Activated naive CD8-positive, alpha-beta T cell treated with anti-CD3 and anti-CD28 coated beads, Interleukin-2, amount 50 U/mL, for 24 hours (primary cell): ENCODE measurements around the gene ZCCHC4.
A peak's percentile ranks its signal among the peaks of the same experiment; 100 is the strongest.
"Not testable (repeated sequence)": the region's sequence is repeated elsewhere in the genome, so short reads cannot be mapped to it uniquely, and the experiment has no call there.

Experiments used
- ATAC-seq: fragments of 150-1000 bp; cut with Tn5 transposase; one replicate; pipeline ENCODE4 v1.10.0; 2021
- DNase-seq: peaks from one replicate; pipeline ENCODE4 v3.0.0; 2021
- H3K27ac Mint-ChIP-seq: one replicate; pipeline ENCODE4 v1.8.0; 2021; ENCODE audit warnings: mild to moderate bottlenecking, mixed read lengths
- H3K27me3 Mint-ChIP-seq: one replicate; pipeline ENCODE4 v1.8.0; 2021; ENCODE audit warnings: mixed read lengths
- H3K36me3 Mint-ChIP-seq: one replicate; pipeline ENCODE4 v1.8.0; 2021; ENCODE audit warnings: low read depth, mixed read lengths
- H3K4me1 Mint-ChIP-seq: one replicate; pipeline ENCODE4 v1.8.0; 2021; ENCODE audit warnings: mixed read lengths
- H3K4me3 Mint-ChIP-seq: one replicate; pipeline ENCODE4 v1.8.0; 2021; ENCODE audit warnings: mild to moderate bottlenecking, moderate library complexity, mixed read lengths
- H3K9me3 Mint-ChIP-seq: one replicate; pipeline ENCODE4 v1.8.0; 2021; ENCODE audit warnings: mixed read lengths

The ZCCHC4 gene

GRCh38 chr4:25346913-25347312 is 34.3 kb downstream of the ZCCHC4 start:
- H3K27me3 Mint-ChIP-seq, result no peaks in the 10 kb centered on the region
- DNase-seq (no peak), ATAC-seq (peak; percentile 93)
- H3K27ac Mint-ChIP-seq, result peak overlapping the region; percentile 36
- H3K4me1 Mint-ChIP-seq, result peaks cover 12% of the 10 kb centered on the region
- H3K9me3 Mint-ChIP-seq, result no peaks in the 10 kb centered on the region
- H3K4me3 Mint-ChIP-seq, result no peak overlapping the region
- H3K36me3 Mint-ChIP-seq, result peaks cover 12% of the 10 kb centered on the region

GRCh38 chr4:25347473-25347872 is 34.9 kb downstream of the ZCCHC4 start:
- Mint-ChIP-seq H3K27ac (no peak overlapping the region), H3K4me1 (peaks cover 12% of the 10 kb centered on the region), H3K36me3 (peaks cover 12% of the 10 kb centered on the region), H3K4me3 (no peak overlapping the region), H3K27me3 (no peaks in the 10 kb centered on the region), H3K9me3 (no peaks in the 10 kb centered on the region)
- ATAC-seq (no peak), DNase-seq (no peak)

- no peaks in the 10 kb centered on the region for H3K9me3 Mint-ChIP-seq
- H3K27me3 Mint-ChIP-seq, result no peaks in the 10 kb centered on the region
- H3K36me3 Mint-ChIP-seq, result peaks cover 10% of the 10 kb centered on the region
- no peak overlapping the region for H3K4me3 Mint-ChIP-seq
- no peak overlapping the region for H3K27ac Mint-ChIP-seq
- H3K4me1 Mint-ChIP-seq, result peaks cover 12% of the 10 kb centered on the region
- ATAC-seq (no peak), DNase-seq (no peak)
Observed at GRCh38 chr4:25347971-25348370, 35.4 kb downstream of the ZCCHC4 start.

- H3K9me3 Mint-ChIP-seq, result no peaks in the 10 kb centered on the region
- ATAC-seq, result no peak
- H3K27ac Mint-ChIP-seq, result no peak overlapping the region
- peaks cover 11% of the 10 kb centered on the region for H3K4me1 Mint-ChIP-seq
- no peaks in the 10 kb centered on the region for H3K27me3 Mint-ChIP-seq
- no peak overlapping the region for H3K4me3 Mint-ChIP-seq
- DNase-seq, result no peak
- H3K36me3 Mint-ChIP-seq, result peaks cover 12% of the 10 kb centered on the region
Observed at GRCh38 chr4:25350561-25350960, 38.0 kb downstream of the ZCCHC4 start.

GRCh38 chr4:25351777-25352416 is 39.3 kb downstream of the ZCCHC4 start:
- peaks cover 15% of the 10 kb centered on the region for H3K36me3 Mint-ChIP-seq
- DNase-seq (no peak), ATAC-seq (no peak)
- no peak overlapping the region for H3K27ac Mint-ChIP-seq
- no peaks in the 10 kb centered on the region for H3K27me3 Mint-ChIP-seq
- no peak overlapping the region for H3K4me3 Mint-ChIP-seq
- no peaks in the 10 kb centered on the region for H3K9me3 Mint-ChIP-seq
- peaks cover 2% of the 10 kb centered on the region for H3K4me1 Mint-ChIP-seq

- no peak for ATAC-seq
- Mint-ChIP-seq H3K27me3 (no peaks in the 10 kb centered on the region), H3K4me3 (no peak overlapping the region), H3K36me3 (peaks cover 18% of the 10 kb centered on the region), H3K27ac (no peak overlapping the region), H3K9me3 (no peaks in the 10 kb centered on the region), H3K4me1 (no peaks in the 10 kb centered on the region)
- DNase-seq, result no peak
Observed at GRCh38 chr4:25356068-25356467, 43.5 kb downstream of the ZCCHC4 start.

- Mint-ChIP-seq H3K27ac (no peak overlapping the region), H3K27me3 (no peaks in the 10 kb centered on the region), H3K9me3 (no peaks in the 10 kb centered on the region), H3K4me1 (no peaks in the 10 kb centered on the region), H3K4me3 (no peak overlapping the region), H3K36me3 (peaks cover 14% of the 10 kb centered on the region)
- no peak for DNase-seq
- no peak for ATAC-seq
Observed at GRCh38 chr4:25358515-25359275, 46.1 kb downstream of the ZCCHC4 start.

GRCh38 chr4:25361253-25361652 is 48.7 kb downstream of the ZCCHC4 start:
- no peak overlapping the region for H3K4me3 Mint-ChIP-seq
- H3K27me3 Mint-ChIP-seq, result no peaks in the 10 kb centered on the region
- ATAC-seq, result no peak
- H3K27ac Mint-ChIP-seq, result no peak overlapping the region
- H3K9me3 Mint-ChIP-seq, result no peaks in the 10 kb centered on the region
- H3K4me1 Mint-ChIP-seq, result no peaks in the 10 kb centered on the region
- no peak for DNase-seq
- peaks cover 5% of the 10 kb centered on the region for H3K36me3 Mint-ChIP-seq

GRCh38 chr4:25367004-25367621 is 54.5 kb downstream of the ZCCHC4 start:
- no peak for DNase-seq
- no peaks in the 10 kb centered on the region for H3K36me3 Mint-ChIP-seq
- H3K4me1 Mint-ChIP-seq, result no peaks in the 10 kb centered on the region
- no peak overlapping the region for H3K4me3 Mint-ChIP-seq
- H3K27me3 Mint-ChIP-seq, result no peaks in the 10 kb centered on the region
- no peaks in the 10 kb centered on the region for H3K9me3 Mint-ChIP-seq
- no peak for ATAC-seq
- no peak overlapping the region for H3K27ac Mint-ChIP-seq

GRCh38 chr4:25367877-25368276 is 55.3 kb downstream of the ZCCHC4 start:
- Mint-ChIP-seq H3K4me3 (no peak overlapping the region), H3K36me3 (no peaks in the 10 kb centered on the region), H3K27ac (no peak overlapping the region), H3K9me3 (no peaks in the 10 kb centered on the region), H3K27me3 (no peaks in the 10 kb centered on the region), H3K4me1 (no peaks in the 10 kb centered on the region)
- ATAC-seq (no peak), DNase-seq (no peak)

GRCh38 chr4:25368315-25368714 is 55.7 kb downstream of the ZCCHC4 start:
- DNase-seq (no peak), ATAC-seq (no peak)
- no peaks in the 10 kb centered on the region for H3K27me3 Mint-ChIP-seq
- no peak overlapping the region for H3K27ac Mint-ChIP-seq
- no peaks in the 10 kb centered on the region for H3K36me3 Mint-ChIP-seq
- no peaks in the 10 kb centered on the region for H3K9me3 Mint-ChIP-seq
- H3K4me3 Mint-ChIP-seq, result no peak overlapping the region
- no peaks in the 10 kb centered on the region for H3K4me1 Mint-ChIP-seq

GRCh38 chr4:25370242-25370641 is 57.7 kb downstream of the ZCCHC4 start:
- no peaks in the 10 kb centered on the region for H3K27me3 Mint-ChIP-seq
- no peak overlapping the region for H3K27ac Mint-ChIP-seq
- no peaks in the 10 kb centered on the region for H3K36me3 Mint-ChIP-seq
- H3K4me1 Mint-ChIP-seq, result no peaks in the 10 kb centered on the region
- no peaks in the 10 kb centered on the region for H3K9me3 Mint-ChIP-seq
- H3K4me3 Mint-ChIP-seq, result no peak overlapping the region
- ATAC-seq (no peak), DNase-seq (no peak)

GRCh38 chr4:25372549-25372948 is 60.0 kb downstream of the ZCCHC4 start:
- DNase-seq, H3K36me3 Mint-ChIP-seq, H3K4me1 Mint-ChIP-seq, H3K9me3 Mint-ChIP-seq, H3K27me3 Mint-ChIP-seq, H3K4me3 Mint-ChIP-seq, ATAC-seq, H3K27ac Mint-ChIP-seq: not testable (repeated sequence)

- Mint-ChIP-seq H3K27me3 (no peaks in the 10 kb centered on the region), H3K4me1 (peaks cover 8% of the 10 kb centered on the region)
- peak; percentile 99 for ATAC-seq
Observed at GRCh38 chr4:25376754-25377571, 64.4 kb downstream of the ZCCHC4 start, which contains the start of gene ANAPC4. TSS of gene ANAPC4 (plus strand) at chr4:25377263. CDS start at chr4:25377428, 165 bp downstream.

More at GRCh38 chr4:25376754-25377571, 64.4 kb downstream of the ZCCHC4 start, which contains the start of gene ANAPC4:
- no peak within 1 kb of the TSS for H3K4me3 Mint-ChIP-seq
- DNase-seq, result peak; percentile 99
- no peaks in the 10 kb centered on the region for H3K9me3 Mint-ChIP-seq
- peak within 1 kb of the TSS; percentile 85 for H3K27ac Mint-ChIP-seq
- peaks cover 8% of the 10 kb centered on the region for H3K36me3 Mint-ChIP-seq
